Endothelial cell of umbilical vein (primary cell): ENCODE results near the gene ZNF839. TPM values are rescaled to one million over a fixed set of nuclear protein-coding genes. Genes with fewer than 3 reads are reported as not detected.
A peak's percentile ranks its signal among the peaks of the same experiment; 100 is the strongest.

Source experiments
- BruUV-seq: library from RNA; stranded (reverse); fragments of 400-500 nt; replicated peaks from 2 replicates; lab custom pipeline; 2021; lab: Mats Ljungman, UMichigan
- CTCF ChIA-PET: fragments of 300-600, 350-600 bp; sonication (Branson Sonifier 250); formaldehyde crosslinking; loops from one replicate; lab custom pipeline; 2021; ENCODE audit warnings: antibody characterized with exemption, inconsistent platforms; lab: Charles Lee
- POLR2A ChIA-PET: fragments of 300-600, 350-600 bp; sonication (Branson Sonifier 250); formaldehyde crosslinking; loops from one replicate; lab custom pipeline; 2021; ENCODE audit warnings: antibody characterized with exemption, inconsistent platforms; lab: Charles Lee
- DNase-seq: peaks from one replicate; pipeline ENCODE4 v3.0.0-alpha.2; 2011; ENCODE audit warnings: low read depth, low spot score
- FAIRE-seq: peaks from 2 replicates; lab custom pipeline; 2011; peaks lifted over from hg19 to GRCh38; lab: Jason Lieb, UNC
- H2AFZ ChIP-seq: 2 replicates; pipeline ENCODE4 v1.6.0; 2012; ENCODE audit warnings: low read depth, low read length, control low read depth, inconsistent platforms
- H3K27ac ChIP-seq: 2 replicates; pipeline ENCODE4 v1.5.1; 2011; ENCODE audit warnings: low read depth, mild to moderate bottlenecking, control low read depth, low read length, moderate library complexity; ENCODE audit not compliant: insufficient read depth
- H3K27me3 ChIP-seq, 2 experiments: 2 replicates each; pipeline versions ENCODE4 v1.6.0 to v1.6.1; 2011; ENCODE audit warnings: low read length in 2 of 2, mixed read lengths in 1 of 2; ENCODE audit not compliant: control insufficient read depth in 2 of 2, insufficient read depth in 2 of 2
- H3K36me3 ChIP-seq, 2 experiments: 2 replicates in 1 of 2; 3 replicates in 1 of 2; pipeline ENCODE4 v1.5.1; 2011; ENCODE audit warnings: low read length in 2 of 2, mild to moderate bottlenecking in 1 of 2, moderate library complexity in 1 of 2; ENCODE audit not compliant: control insufficient read depth in 2 of 2, insufficient read depth in 2 of 2; ENCODE audit errors: extremely low read depth in 1 of 2
- H3K4me1 ChIP-seq: 3 replicates; pipeline ENCODE4 v1.5.1; 2011; ENCODE audit warnings: mild to moderate bottlenecking, low read length; ENCODE audit not compliant: control insufficient read depth, insufficient read depth; ENCODE audit errors: extremely low read depth
- H3K4me2 ChIP-seq: 2 replicates; pipeline ENCODE4 v1.6.1; 2011; ENCODE audit warnings: low read length, control low read depth, mixed read lengths; ENCODE audit not compliant: insufficient read depth
- H3K4me3 ChIP-seq, 3 experiments: fragments of 200-600 bp in 1 of 3; sonication (generic), shearing (Covaris generic) in 1 of 3; replicated peaks in 1 of 3; 2 replicates each; pipeline ENCODE4 v1.5.1; 2011 to 2016; ENCODE audit warnings: control low read depth in 3 of 3, low read length in 3 of 3, mild to moderate bottlenecking in 2 of 3, inconsistent platforms in 1 of 3, low read depth in 1 of 3, moderate library complexity in 1 of 3; ENCODE audit not compliant: insufficient read depth in 1 of 3
- H3K79me2 ChIP-seq: 2 replicates; pipeline ENCODE4 v1.6.0; 2012; ENCODE audit warnings: low read length, inconsistent platforms; ENCODE audit not compliant: control insufficient read depth, insufficient read depth
- H3K9ac ChIP-seq: replicated peaks from 2 replicates; pipeline ENCODE3; 2011; ENCODE audit warnings: low read length, control low read depth; ENCODE audit not compliant: insufficient read depth; ENCODE audit errors: extremely low read depth
- H3K9me1 ChIP-seq: replicated peaks from 3 replicates; pipeline ENCODE4 v1.6.0; 2011; ENCODE audit warnings: mild to moderate bottlenecking, low read length; ENCODE audit not compliant: control insufficient read depth, insufficient read depth; ENCODE audit errors: extremely low read depth
- H3K9me3 ChIP-seq: replicated peaks from 2 replicates; pipeline ENCODE4 v1.5.1; 2012; ENCODE audit warnings: low read length, inconsistent platforms; ENCODE audit not compliant: control insufficient read depth, insufficient read depth
- H4K20me1 ChIP-seq: replicated peaks from 2 replicates; pipeline ENCODE3; 2011; ENCODE audit warnings: mild to moderate bottlenecking, low read length; ENCODE audit not compliant: control insufficient read depth, insufficient read depth; ENCODE audit errors: extremely low read depth
- EZH2 ChIP-seq: IDR thresholded peaks from 2 replicates; pipeline ENCODE4 v1.6.1; 2012; ENCODE audit warnings: borderline replicate concordance, low read depth, mild to moderate bottlenecking, moderate library complexity, low read length, inconsistent platforms; ENCODE audit not compliant: severe bottlenecking
- FOS ChIP-seq: IDR thresholded peaks from 2 replicates; pipeline ENCODE4 v1.6.1; 2011; ENCODE audit warnings: mild to moderate bottlenecking, low read length, moderate library complexity, borderline replicate concordance; ENCODE audit not compliant: insufficient read depth
- GATA2 ChIP-seq: IDR thresholded peaks from 2 replicates; pipeline ENCODE4 v1.7.0; 2011; ENCODE audit warnings: low read depth, mild to moderate bottlenecking, moderate library complexity, mixed read lengths, low read length; ENCODE audit not compliant: insufficient read length, insufficient read depth
- JUN ChIP-seq: IDR thresholded peaks from 2 replicates; pipeline ENCODE4 v1.6.1; 2011; ENCODE audit warnings: borderline replicate concordance, low read depth; ENCODE audit not compliant: insufficient read length, insufficient read depth
- MAX ChIP-seq: IDR thresholded peaks from 2 replicates; pipeline ENCODE4 v1.6.1; 2011; ENCODE audit not compliant: insufficient read depth, insufficient read length
- MYC ChIP-seq: IDR thresholded peaks from one replicate; pipeline ENCODE4 v1.6.1; 2011; ENCODE audit warnings: mild to moderate bottlenecking, low read depth, low read length
- POLR2A ChIP-seq: IDR thresholded peaks from 2 replicates; pipeline ENCODE4 v1.6.1; 2012; ENCODE audit warnings: low read depth, mild to moderate bottlenecking, control low read depth, low read length
- POLR2AphosphoS5 ChIP-seq: IDR thresholded peaks from 2 replicates; pipeline ENCODE4 v1.6.1; 2012; ENCODE audit warnings: low read depth, mild to moderate bottlenecking, control low read depth, low read length, moderate library complexity; ENCODE audit not compliant: insufficient read depth
- dilution Hi-C: fragments of 300-500 bp; cut with MboI; formaldehyde crosslinking; loops from one replicate; pipeline ENCODE4 v1.15.0; 2019; ENCODE audit warnings: low sequenced_read_pairs; ENCODE audit not compliant: extremely low pct_ligation_motif_present
- intact Hi-C: fragments of 100-400 bp; cut with micrococcal nuclease; formaldehyde crosslinking; loops from one replicate; pipeline ENCODE4 v1.10.0; 2022
- polyA plus RNA-seq, 4 experiments: library from polyadenylated mRNA; depleted of rRNA in 3 of 4; stranded (reverse) in 3 of 4; unstranded in 1 of 4; fragments of >200 nt; gene quantifications; 2 replicates each; pipeline versions ENCODE4 v1.2.1 to v1.2.3, GENCODE V29; 2011 to 2012; ENCODE audit warnings: missing spikeins in 1 of 4
- total RNA-seq: library from RNA; stranded (reverse); gene quantifications from 2 replicates; pipeline ENCODE4 v1.2.3, GENCODE V29; 2021
- TF ChIP-seq, protein P1 (sequence below), 2 donors: IDR thresholded peaks; 1 replicate in 1 of 2; 2 replicates in 1 of 2; pipeline ENCODE4 v1.5.1; 2011; ENCODE audit warnings: low read length in 2 of 2, mild to moderate bottlenecking in 2 of 2, moderate library complexity in 2 of 2, control low read depth in 1 of 2, inconsistent platforms in 1 of 2, low read depth in 1 of 2; ENCODE audit not compliant: insufficient read depth in 1 of 2; ENCODE audit errors: extremely low read depth in 1 of 2

Gene ZNF839
- total and polyA plus RNA-seq, 2 donors (not counting 3 experiments of a cell fraction or from before 2014, with no cell fraction given): 9.8 to 12.5 TPM

DNA sequence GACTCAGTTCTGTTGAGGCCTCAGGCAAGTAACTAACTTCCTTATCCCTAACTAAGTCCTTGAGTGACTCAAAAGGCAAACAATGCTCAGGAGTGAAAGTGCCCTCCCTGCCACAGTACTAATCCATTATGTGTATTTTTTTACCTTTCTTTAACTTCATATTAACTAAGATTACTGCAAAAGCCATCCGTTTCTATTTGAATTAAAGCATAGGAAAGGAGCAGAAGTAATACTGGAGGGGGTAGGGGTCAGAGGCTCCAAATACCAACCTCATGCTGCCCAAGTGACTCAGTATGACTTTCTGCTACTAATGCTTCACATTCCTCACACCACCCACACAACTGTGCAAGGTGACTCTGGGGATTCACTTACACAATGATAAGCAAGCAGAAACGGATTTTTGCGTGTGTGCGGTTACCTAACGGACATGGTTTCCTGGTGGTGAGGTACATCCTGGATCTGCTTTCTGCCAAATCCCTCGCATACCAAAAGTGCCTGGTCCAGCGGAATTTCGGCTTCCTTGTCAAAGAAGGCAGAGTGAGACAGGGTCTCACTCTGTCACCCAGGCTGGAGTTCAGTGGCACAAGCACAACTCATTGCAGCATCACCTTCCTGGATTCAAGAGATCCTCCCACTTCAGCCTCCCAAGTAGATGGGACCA is 39.7 kb upstream of the ZNF839 start:
- DNase-seq (no peak), FAIRE-seq (peak; percentile 79)
- Histone ChIP-seq H4K20me1 (no peaks in the 10 kb centered on the region), H3K79me2 (no peaks in the 10 kb centered on the region), H3K27me3 (no peaks in the 10 kb centered on the region), H3K4me3 (no peak overlapping the region), H2AFZ (peak overlapping the region; percentile 70), H3K27ac (no peak overlapping the region), H3K9ac (no peak overlapping the region), H3K4me2 (no peak overlapping the region), H3K4me1 (no peaks in the 10 kb centered on the region), H3K36me3 (no peaks in the 10 kb centered on the region), H3K9me1 (no peaks in the 10 kb centered on the region), H3K9me3 (no peaks in the 10 kb centered on the region)
- no TSS peak for BruUV-seq
- ChIA-PET CTCF (no interaction called here), POLR2A (no interaction called here)
- TF ChIP-seq POLR2AphosphoS5 (no peak), MYC (no peak), JUN (no peak), GATA2 (no peak), EZH2 (no peak), MAX (no peak), FOS (no peak), POLR2A (no peak)
- TF ChIP-seq, protein P1, sequence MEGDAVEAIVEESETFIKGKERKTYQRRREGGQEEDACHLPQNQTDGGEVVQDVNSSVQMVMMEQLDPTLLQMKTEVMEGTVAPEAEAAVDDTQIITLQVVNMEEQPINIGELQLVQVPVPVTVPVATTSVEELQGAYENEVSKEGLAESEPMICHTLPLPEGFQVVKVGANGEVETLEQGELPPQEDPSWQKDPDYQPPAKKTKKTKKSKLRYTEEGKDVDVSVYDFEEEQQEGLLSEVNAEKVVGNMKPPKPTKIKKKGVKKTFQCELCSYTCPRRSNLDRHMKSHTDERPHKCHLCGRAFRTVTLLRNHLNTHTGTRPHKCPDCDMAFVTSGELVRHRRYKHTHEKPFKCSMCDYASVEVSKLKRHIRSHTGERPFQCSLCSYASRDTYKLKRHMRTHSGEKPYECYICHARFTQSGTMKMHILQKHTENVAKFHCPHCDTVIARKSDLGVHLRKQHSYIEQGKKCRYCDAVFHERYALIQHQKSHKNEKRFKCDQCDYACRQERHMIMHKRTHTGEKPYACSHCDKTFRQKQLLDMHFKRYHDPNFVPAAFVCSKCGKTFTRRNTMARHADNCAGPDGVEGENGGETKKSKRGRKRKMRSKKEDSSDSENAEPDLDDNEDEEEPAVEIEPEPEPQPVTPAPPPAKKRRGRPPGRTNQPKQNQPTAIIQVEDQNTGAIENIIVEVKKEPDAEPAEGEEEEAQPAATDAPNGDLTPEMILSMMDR (IDR thresholded peaks at IDR 0.05; ENCODE audit: extremely low read depth in 1 of 2, insufficient read depth in 1 of 2, low read depth in 1 of 2, low read length in 2 of 2): no peak
- intact Hi-C loops: no loop called here
- dilution Hi-C loops: no loop called here
